Measurements from ENCODE around the gene GPALPP1. TPM values are rescaled to one million over a fixed set of nuclear protein-coding genes. Genes with fewer than 3 reads are reported as not detected.

Gene GPALPP1
- total RNA-seq, 1 donor from 2014 or later, result 27.7 TPM

DNA sequence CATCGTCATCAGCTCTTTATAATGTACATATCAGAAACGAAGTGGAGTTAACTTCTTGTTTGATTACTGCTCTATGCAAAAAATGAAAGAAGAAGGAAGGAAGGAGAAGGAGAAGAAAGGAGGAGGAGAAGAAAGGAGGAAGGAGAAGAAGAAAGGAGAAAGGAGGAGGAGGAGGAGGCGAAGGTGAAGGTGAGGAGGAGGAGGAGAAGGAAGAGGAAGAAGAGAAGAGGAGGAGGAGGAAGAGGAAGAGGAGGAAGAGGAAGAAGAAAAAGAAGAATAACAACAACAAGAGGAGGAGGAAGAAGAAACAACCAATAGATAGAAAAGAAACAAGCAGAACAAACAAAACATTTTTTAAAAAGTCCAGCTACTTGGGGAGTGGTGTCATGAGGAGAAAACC lies 13.1 kb upstream of the GPALPP1 start:
- no peak overlapping the region for H3K4me3 Mint-ChIP-seq (ENCODE audit: unreplicated experiment)
- H3K27ac Mint-ChIP-seq (ENCODE audit: unreplicated experiment), result no peak overlapping the region
- TF ChIP-seq, protein P1, sequence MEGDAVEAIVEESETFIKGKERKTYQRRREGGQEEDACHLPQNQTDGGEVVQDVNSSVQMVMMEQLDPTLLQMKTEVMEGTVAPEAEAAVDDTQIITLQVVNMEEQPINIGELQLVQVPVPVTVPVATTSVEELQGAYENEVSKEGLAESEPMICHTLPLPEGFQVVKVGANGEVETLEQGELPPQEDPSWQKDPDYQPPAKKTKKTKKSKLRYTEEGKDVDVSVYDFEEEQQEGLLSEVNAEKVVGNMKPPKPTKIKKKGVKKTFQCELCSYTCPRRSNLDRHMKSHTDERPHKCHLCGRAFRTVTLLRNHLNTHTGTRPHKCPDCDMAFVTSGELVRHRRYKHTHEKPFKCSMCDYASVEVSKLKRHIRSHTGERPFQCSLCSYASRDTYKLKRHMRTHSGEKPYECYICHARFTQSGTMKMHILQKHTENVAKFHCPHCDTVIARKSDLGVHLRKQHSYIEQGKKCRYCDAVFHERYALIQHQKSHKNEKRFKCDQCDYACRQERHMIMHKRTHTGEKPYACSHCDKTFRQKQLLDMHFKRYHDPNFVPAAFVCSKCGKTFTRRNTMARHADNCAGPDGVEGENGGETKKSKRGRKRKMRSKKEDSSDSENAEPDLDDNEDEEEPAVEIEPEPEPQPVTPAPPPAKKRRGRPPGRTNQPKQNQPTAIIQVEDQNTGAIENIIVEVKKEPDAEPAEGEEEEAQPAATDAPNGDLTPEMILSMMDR (IDR thresholded peaks at IDR 0.05; ENCODE audit: partially characterized antibody, unreplicated experiment), result no peak
- peaks cover under 1% of the 10 kb centered on the region for H3K27me3 Mint-ChIP-seq (ENCODE audit: unreplicated experiment)
- H3K4me1 Mint-ChIP-seq (ENCODE audit: low read depth, unreplicated experiment), result no peaks in the 10 kb centered on the region
- DNase-seq, result no peak
- H3K9me3 Mint-ChIP-seq (ENCODE audit: unreplicated experiment), result no peaks in the 10 kb centered on the region
- H3K36me3 Mint-ChIP-seq (ENCODE audit: unreplicated experiment), result no peaks in the 10 kb centered on the region

DNA sequence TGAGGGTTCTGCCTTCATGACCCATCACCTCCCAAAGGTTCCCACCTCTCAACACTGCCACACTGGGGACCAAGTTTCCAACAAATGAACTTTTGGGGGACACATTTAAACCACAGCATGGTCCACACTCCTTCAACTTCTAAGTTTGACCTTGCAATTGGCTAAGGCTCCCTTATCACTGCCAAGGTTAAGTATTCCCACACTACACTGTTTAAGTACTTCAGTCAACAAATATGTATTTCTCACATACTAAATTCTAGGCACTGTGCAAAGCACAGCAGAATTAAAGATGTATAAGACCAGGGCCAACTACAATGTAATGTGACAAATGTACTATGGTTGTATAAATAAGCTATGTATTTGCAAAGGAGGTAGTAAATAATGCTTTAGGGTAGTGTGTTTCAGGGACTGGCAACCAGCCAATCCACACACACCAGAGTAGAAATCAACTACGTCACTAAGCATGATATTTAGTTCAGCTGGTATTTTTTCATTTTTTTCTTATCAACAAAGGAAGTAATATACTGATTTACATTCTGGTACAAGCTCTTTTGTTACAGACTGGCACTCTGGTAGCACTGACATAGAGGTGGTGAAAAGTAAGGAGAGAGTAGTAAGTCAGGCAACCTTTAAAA lies 12.3 kb upstream of the GPALPP1 start:
- DNase-seq, result no peak
- Mint-ChIP-seq H3K9me3 (ENCODE audit: unreplicated experiment) (no peaks in the 10 kb centered on the region), H3K4me3 (ENCODE audit: unreplicated experiment) (no peak overlapping the region), H3K4me1 (ENCODE audit: low read depth, unreplicated experiment) (no peaks in the 10 kb centered on the region), H3K27ac (ENCODE audit: unreplicated experiment) (no peak overlapping the region), H3K27me3 (ENCODE audit: unreplicated experiment) (no peaks in the 10 kb centered on the region), H3K36me3 (ENCODE audit: unreplicated experiment) (no peaks in the 10 kb centered on the region)
- TF ChIP-seq, protein P1 (IDR thresholded peaks at IDR 0.05; ENCODE audit: partially characterized antibody, unreplicated experiment), result no peak

DNA sequence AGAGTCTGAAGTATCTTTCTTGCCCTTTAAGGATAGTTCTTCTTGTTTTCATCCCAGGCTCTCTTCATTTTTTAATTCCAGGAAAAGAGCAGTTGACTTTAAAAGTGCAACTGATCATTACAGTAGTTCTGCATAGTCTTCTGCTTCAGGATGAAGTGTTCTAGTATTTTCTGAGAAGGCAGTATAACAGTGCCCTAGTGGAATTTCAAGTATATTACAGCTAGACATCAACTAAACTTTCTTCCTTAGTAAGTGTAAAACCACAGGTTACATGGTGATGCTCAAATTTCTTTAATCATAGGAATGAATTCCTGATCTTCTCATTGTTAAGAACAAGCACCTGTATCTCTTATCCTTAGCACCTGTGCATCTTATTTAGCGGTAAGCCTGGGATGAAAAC lies 11.0 kb upstream of the GPALPP1 start:
- TF ChIP-seq, protein P1 (IDR thresholded peaks at IDR 0.05; ENCODE audit: partially characterized antibody, unreplicated experiment), result peak; percentile 15
- Mint-ChIP-seq H3K36me3 (ENCODE audit: unreplicated experiment) (no peaks in the 10 kb centered on the region), H3K4me3 (ENCODE audit: unreplicated experiment) (no peak overlapping the region), H3K27me3 (ENCODE audit: unreplicated experiment) (no peaks in the 10 kb centered on the region), H3K4me1 (ENCODE audit: low read depth, unreplicated experiment) (no peaks in the 10 kb centered on the region), H3K27ac (ENCODE audit: unreplicated experiment) (no peak overlapping the region), H3K9me3 (ENCODE audit: unreplicated experiment) (no peaks in the 10 kb centered on the region)
- DNase-seq, result no peak

DNA sequence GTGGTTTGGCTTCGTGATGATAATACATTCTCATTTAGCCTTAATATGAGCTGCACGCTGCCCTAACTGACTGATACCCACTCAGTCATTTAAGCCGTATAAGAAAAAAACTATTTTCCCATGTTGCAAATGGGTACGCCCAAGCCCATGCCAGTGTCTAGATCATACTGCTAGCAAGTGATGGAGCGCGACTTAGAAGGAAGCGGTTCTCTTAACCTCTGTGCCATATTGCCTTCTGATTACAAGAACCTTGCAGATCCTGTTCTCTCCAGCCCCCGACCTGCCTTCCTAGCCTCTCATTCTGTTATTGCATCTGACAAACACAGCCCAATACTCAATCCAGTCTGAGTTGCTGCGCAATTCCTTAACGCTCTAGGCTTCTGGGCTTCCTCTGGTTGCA lies 603 bp downstream of the GPALPP1 start:
- H3K4me1 Mint-ChIP-seq (ENCODE audit: low read depth, unreplicated experiment), result peaks cover 17% of the 10 kb centered on the region
- H3K4me3 Mint-ChIP-seq (ENCODE audit: unreplicated experiment), result peak overlapping the region; percentile 98
- no peaks in the 10 kb centered on the region for H3K36me3 Mint-ChIP-seq (ENCODE audit: unreplicated experiment)
- H3K9me3 Mint-ChIP-seq (ENCODE audit: unreplicated experiment), result peaks cover 5% of the 10 kb centered on the region
- H3K27me3 Mint-ChIP-seq (ENCODE audit: unreplicated experiment), result peaks cover 2% of the 10 kb centered on the region
- DNase-seq, result no peak
- TF ChIP-seq, protein P1 (IDR thresholded peaks at IDR 0.05; ENCODE audit: partially characterized antibody, unreplicated experiment), result no peak
- peak overlapping the region; percentile 56 for H3K27ac Mint-ChIP-seq (ENCODE audit: unreplicated experiment)

DNA sequence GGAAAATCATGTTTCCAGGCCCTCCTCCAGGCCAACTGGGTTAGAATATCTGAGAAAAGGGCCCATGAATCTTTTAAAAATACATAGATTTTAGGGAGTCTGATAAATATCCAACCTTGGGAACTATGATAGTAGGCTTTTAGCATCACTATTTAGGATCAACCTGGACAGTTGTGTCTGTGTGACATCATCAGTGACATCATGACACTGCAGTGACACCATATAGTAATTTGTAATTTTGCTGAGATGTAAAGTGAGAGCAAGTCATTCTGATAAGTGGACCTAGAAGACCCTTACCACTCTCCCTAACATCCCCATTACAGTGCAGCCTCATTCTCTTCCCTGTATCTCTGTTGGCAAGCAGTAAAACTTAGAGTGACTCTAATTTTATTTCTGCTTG lies 14.1 kb downstream of the GPALPP1 start:
- no peak overlapping the region for H3K4me3 Mint-ChIP-seq (ENCODE audit: unreplicated experiment)
- no peak for DNase-seq
- H3K9me3 Mint-ChIP-seq (ENCODE audit: unreplicated experiment), result no peaks in the 10 kb centered on the region
- H3K27me3 Mint-ChIP-seq (ENCODE audit: unreplicated experiment), result no peaks in the 10 kb centered on the region
- no peaks in the 10 kb centered on the region for H3K4me1 Mint-ChIP-seq (ENCODE audit: low read depth, unreplicated experiment)
- H3K36me3 Mint-ChIP-seq (ENCODE audit: unreplicated experiment), result peaks cover 4% of the 10 kb centered on the region
- TF ChIP-seq, protein P1 (IDR thresholded peaks at IDR 0.05; ENCODE audit: partially characterized antibody, unreplicated experiment), result no peak
- no peak overlapping the region for H3K27ac Mint-ChIP-seq (ENCODE audit: unreplicated experiment)
